Hepatocyte (in vitro differentiated cells): ENCODE measurements around the gene SMG9.

Source experiments
- EZH2 ChIP-seq: fragments of 200-600 bp; sonication (generic); IDR thresholded peaks from 2 replicates; pipeline ENCODE4 v1.6.1; 2016; ENCODE audit warnings: antibody characterized with exemption, mild to moderate bottlenecking, borderline replicate concordance
- EZH2phosphoT487 ChIP-seq: fragments of 200-600 bp; sonication (generic); IDR thresholded peaks from one replicate; pipeline ENCODE4 v1.6.1; 2018; ENCODE audit warnings: antibody characterized with exemption, mild to moderate bottlenecking, low read depth, moderate library complexity; ENCODE audit not compliant: unreplicated experiment, severe bottlenecking
- TF ChIP-seq, protein P1 (sequence below): fragments of 200-600 bp; sonication (generic); IDR thresholded peaks from 2 replicates; pipeline ENCODE4 v1.5.1; 2016; ENCODE audit warnings: antibody characterized with exemption, mild to moderate bottlenecking; ENCODE audit not compliant: poor library complexity

DNA sequence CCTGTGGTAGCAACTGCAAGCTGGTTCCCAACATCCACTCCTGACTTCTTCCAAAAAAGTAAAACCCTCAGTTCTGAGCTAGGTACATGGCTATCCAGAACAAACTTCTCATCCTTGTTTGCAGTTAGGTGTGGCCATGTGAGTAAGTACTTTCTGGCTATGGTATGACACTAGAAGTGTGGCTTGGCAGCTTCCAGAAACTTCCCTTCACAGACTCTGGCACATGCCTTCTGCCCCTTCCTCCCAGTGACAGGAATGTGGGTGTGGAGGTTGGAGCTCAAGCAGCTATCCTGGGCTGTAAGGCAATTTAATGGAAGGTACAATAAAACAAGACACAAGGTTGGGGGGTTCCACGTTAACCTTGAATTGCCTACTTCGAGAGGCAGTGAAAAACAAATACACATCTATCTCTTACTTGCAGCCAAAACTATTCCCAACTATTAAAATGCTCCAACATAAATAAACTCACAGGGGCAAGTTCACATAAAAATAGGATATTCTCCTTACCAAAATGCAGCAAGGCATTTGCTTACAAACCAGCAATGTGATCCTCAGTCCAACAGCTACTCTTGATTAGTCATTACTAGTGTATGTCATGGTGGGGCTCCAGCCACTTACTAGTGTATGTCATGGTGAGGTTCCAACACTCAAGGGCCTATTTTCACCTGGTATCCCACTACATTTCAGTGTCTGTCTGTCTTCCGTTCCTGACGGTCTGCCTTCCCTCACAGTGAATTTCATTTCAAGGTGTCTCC lies 3.1 kb downstream of the SMG9 start:
- TF ChIP-seq, protein P1, sequence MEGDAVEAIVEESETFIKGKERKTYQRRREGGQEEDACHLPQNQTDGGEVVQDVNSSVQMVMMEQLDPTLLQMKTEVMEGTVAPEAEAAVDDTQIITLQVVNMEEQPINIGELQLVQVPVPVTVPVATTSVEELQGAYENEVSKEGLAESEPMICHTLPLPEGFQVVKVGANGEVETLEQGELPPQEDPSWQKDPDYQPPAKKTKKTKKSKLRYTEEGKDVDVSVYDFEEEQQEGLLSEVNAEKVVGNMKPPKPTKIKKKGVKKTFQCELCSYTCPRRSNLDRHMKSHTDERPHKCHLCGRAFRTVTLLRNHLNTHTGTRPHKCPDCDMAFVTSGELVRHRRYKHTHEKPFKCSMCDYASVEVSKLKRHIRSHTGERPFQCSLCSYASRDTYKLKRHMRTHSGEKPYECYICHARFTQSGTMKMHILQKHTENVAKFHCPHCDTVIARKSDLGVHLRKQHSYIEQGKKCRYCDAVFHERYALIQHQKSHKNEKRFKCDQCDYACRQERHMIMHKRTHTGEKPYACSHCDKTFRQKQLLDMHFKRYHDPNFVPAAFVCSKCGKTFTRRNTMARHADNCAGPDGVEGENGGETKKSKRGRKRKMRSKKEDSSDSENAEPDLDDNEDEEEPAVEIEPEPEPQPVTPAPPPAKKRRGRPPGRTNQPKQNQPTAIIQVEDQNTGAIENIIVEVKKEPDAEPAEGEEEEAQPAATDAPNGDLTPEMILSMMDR, result no peak
- TF ChIP-seq EZH2phosphoT487 (no peak), EZH2 (no peak)
